PFSK-1 (cell line): ENCODE data around the gene TOR1AIP2.

Experiments
- FOXP2 ChIP-seq: optimal IDR thresholded peaks from 2 replicates; pipeline ENCODE3; 2011; ENCODE audit warnings: borderline replicate concordance, control low read depth, inconsistent platforms; ENCODE audit not compliant: insufficient read depth; ENCODE audit errors: extremely low read length, extremely low read depth
- POLR2AphosphoS5 ChIP-seq: IDR thresholded peaks from 2 replicates; pipeline ENCODE4 v1.6.1; 2012; ENCODE audit warnings: low read depth, mild to moderate bottlenecking, control low read depth, low read length, moderate library complexity
- REST ChIP-seq, 2 experiments: IDR thresholded peaks; 2 replicates each; pipeline versions ENCODE4 v1.6.1 to v1.8.0; 2011 to 2012; ENCODE audit warnings: low read depth in 2 of 2, low read length in 2 of 2, control low read depth in 1 of 2, inconsistent platforms in 1 of 2, mild to moderate bottlenecking in 1 of 2, moderate library complexity in 1 of 2; ENCODE audit not compliant: insufficient read depth in 1 of 2
- SIN3A ChIP-seq: IDR thresholded peaks from 2 replicates; pipeline ENCODE4 v1.6.1; 2012; ENCODE audit warnings: mild to moderate bottlenecking, low read length, moderate library complexity, borderline replicate concordance; ENCODE audit not compliant: insufficient read depth

- TF ChIP-seq REST (IDR thresholded peaks at IDR 0.05; ENCODE audit: insufficient read depth in 1 of 2, low read depth in 2 of 2, low read length in 2 of 2) (no peak), POLR2AphosphoS5 (no peak), SIN3A (no peak), FOXP2 (no peak)
Observed at GRCh38 chr1:179813626-179814545, 63.7 kb downstream of the TOR1AIP2 start.
